HEK293 (cell line): ENCODE results near the gene RIPK1.

Experiments
- CTCF ChIA-PET: fragments of 350-600 bp; formaldehyde crosslinking; extraction: SDS; loops from one replicate; lab custom pipeline; 2021; ENCODE audit warnings: antibody characterized with exemption; lab: Yijun Ruan, JAX
- POLR2A ChIA-PET: fragments of 300-600 bp; formaldehyde crosslinking; extraction: SDS; loops from one replicate; lab custom pipeline; 2020; ENCODE audit warnings: antibody characterized with exemption, inconsistent platforms; lab: Yijun Ruan, JAX
- H3K27ac ChIP-seq: fragments of 200-500 bp; sonication (Bioruptor generic); 2 replicates; pipeline ENCODE4 v1.5.1; 2014; ENCODE audit warnings: low read depth, low read length, control low read depth, inconsistent platforms; ENCODE audit errors: extremely low read depth
- H3K36me3 ChIP-seq, 2 experiments: fragments of 200-500 bp in 1 of 2; sonication (Bioruptor generic) in 1 of 2; 1 replicate in 1 of 2; 2 replicates in 1 of 2; pipeline ENCODE4 v1.5.1; 2014 to 2017; ENCODE audit warnings: inconsistent platforms in 2 of 2, low read length in 2 of 2; ENCODE audit not compliant: control insufficient read depth in 2 of 2, insufficient read depth in 1 of 2
- H3K4me1 ChIP-seq: fragments of 200-500 bp; sonication (Bioruptor generic); 2 replicates; pipeline ENCODE4 v1.5.1; 2014; ENCODE audit warnings: mild to moderate bottlenecking, low read length, inconsistent platforms; ENCODE audit not compliant: control insufficient read depth, insufficient read depth
- H3K4me3 ChIP-seq: 2 replicates; pipeline ENCODE4 v1.5.1; 2011; ENCODE audit warnings: low read depth, mild to moderate bottlenecking, control low read depth, low read length, moderate library complexity
- H3K9me3 ChIP-seq: fragments of 200-500 bp; sonication (Bioruptor generic); 2 replicates; pipeline ENCODE4 v1.5.1; 2014; ENCODE audit warnings: low read depth, low read length, inconsistent platforms; ENCODE audit not compliant: control insufficient read depth, insufficient read depth
- ATF2 ChIP-seq: fragments of 450-650 bp; formaldehyde crosslinking; IDR thresholded peaks from 2 replicates; pipeline ENCODE4 v1.5.1; 2016; ENCODE audit warnings: missing biosample characterization, missing genetic modification characterization, low read depth
- GFI1B ChIP-seq: fragments of 450-650 bp; formaldehyde crosslinking; IDR thresholded peaks from 2 replicates; pipeline ENCODE4 v1.5.1; 2016; ENCODE audit warnings: missing biosample characterization, missing genetic modification characterization
- GLI4 ChIP-seq: fragments of 450-650 bp; formaldehyde crosslinking; IDR thresholded peaks from 2 replicates; pipeline ENCODE4 v1.5.1; 2016; ENCODE audit warnings: missing biosample characterization, missing genetic modification characterization
- HIC1 ChIP-seq: fragments of 450-650 bp; formaldehyde crosslinking; IDR thresholded peaks from 2 replicates; pipeline ENCODE4 v1.5.1; 2016; ENCODE audit warnings: missing biosample characterization, missing genetic modification characterization
- HOXD13 ChIP-seq: sonication (generic); formaldehyde crosslinking; IDR thresholded peaks from 2 replicates; pipeline ENCODE4 v1.8.0; 2022; ENCODE audit warnings: missing genetic modification reagents, borderline replicate concordance
- KLF7 ChIP-seq: fragments of 450-650 bp; formaldehyde crosslinking; IDR thresholded peaks from 2 replicates; pipeline ENCODE4 v1.5.1; 2016; ENCODE audit warnings: missing biosample characterization, missing genetic modification characterization, borderline replicate concordance
- MEIS1 ChIP-seq: sonication (generic); formaldehyde crosslinking; IDR thresholded peaks from 2 replicates; pipeline ENCODE4 v1.8.1; 2022; ENCODE audit warnings: missing genetic modification reagents, mild to moderate bottlenecking, borderline replicate concordance
- PRDM10 ChIP-seq: fragments of 450-650 bp; formaldehyde crosslinking; IDR thresholded peaks from 2 replicates; pipeline ENCODE4 v1.5.1; 2016; ENCODE audit warnings: missing biosample characterization, missing genetic modification characterization
- SCRT1 ChIP-seq: fragments of 450-650 bp; formaldehyde crosslinking; IDR thresholded peaks from 2 replicates; pipeline ENCODE4 v1.5.1; 2016; ENCODE audit warnings: missing biosample characterization, missing genetic modification characterization, borderline replicate concordance
- TSHZ1 ChIP-seq: fragments of 450-650 bp; formaldehyde crosslinking; IDR thresholded peaks from 2 replicates; pipeline ENCODE4 v1.5.1; 2016; ENCODE audit warnings: missing biosample characterization, missing genetic modification characterization, borderline replicate concordance
- YY2 ChIP-seq: fragments of 450-650 bp; formaldehyde crosslinking; IDR thresholded peaks from 2 replicates; pipeline ENCODE4 v1.5.1; 2016; ENCODE audit warnings: missing biosample characterization, missing genetic modification characterization
- ZBTB10 ChIP-seq: fragments of 450-650 bp; formaldehyde crosslinking; IDR thresholded peaks from 2 replicates; pipeline ENCODE4 v1.5.1; 2016; ENCODE audit warnings: missing biosample characterization, missing genetic modification characterization
- ZNF121 ChIP-seq: fragments of 450-650 bp; formaldehyde crosslinking; IDR thresholded peaks from 2 replicates; pipeline ENCODE4 v1.5.1; 2016; ENCODE audit warnings: missing biosample characterization, missing genetic modification characterization
- ZNF146 ChIP-seq: fragments of 450-650 bp; formaldehyde crosslinking; IDR thresholded peaks from 2 replicates; pipeline ENCODE4 v1.5.1; 2016; ENCODE audit warnings: missing biosample characterization, missing genetic modification characterization
- ZNF302 ChIP-seq: fragments of 450-650 bp; formaldehyde crosslinking; IDR thresholded peaks from 2 replicates; pipeline ENCODE4 v1.5.1; 2016; ENCODE audit warnings: missing biosample characterization, missing genetic modification characterization, low read depth
- ZNF366 ChIP-seq: fragments of 450-650 bp; formaldehyde crosslinking; conservative IDR thresholded peaks from 2 replicates; pipeline ENCODE4 v1.5.1; 2016; ENCODE audit warnings: missing biosample characterization, missing genetic modification characterization
- ZNF501 ChIP-seq: fragments of 450-650 bp; formaldehyde crosslinking; IDR thresholded peaks from 2 replicates; pipeline ENCODE4 v1.5.1; 2016; ENCODE audit warnings: missing biosample characterization, missing genetic modification characterization
- ZNF747 ChIP-seq: fragments of 450-650 bp; formaldehyde crosslinking; IDR thresholded peaks from 2 replicates; pipeline ENCODE4 v1.5.1; 2016; ENCODE audit warnings: missing biosample characterization, missing genetic modification characterization

Gene RIPK1

GRCh38 chr6:3090013-3090412 is 21.7 kb downstream of the RIPK1 start:
- Histone ChIP-seq H3K36me3 (peaks cover 16 to 60% of the 10 kb centered on the region in 2 experiments), H3K9me3 (no peaks in the 10 kb centered on the region), H3K4me3 (no peak overlapping the region), H3K27ac (no peak overlapping the region)
- TF ChIP-seq ZNF501 (tag by site-specific recombination) (no peak), MEIS1 (CRISPR knock-in tag) (no peak), TSHZ1 (tag by site-specific recombination) (no peak), PRDM10 (no peak)
- TF ChIP-seq, all 188 proteins: peak for 0
- ChIA-PET POLR2A (no interaction called here), CTCF (no interaction called here)
- no peaks in the 10 kb centered on the region for H3K4me1 ChIP-seq

GRCh38 chr6:3094815-3095214 is 26.5 kb downstream of the RIPK1 start:
- Histone ChIP-seq H3K9me3 (no peaks in the 10 kb centered on the region), H3K4me1 (no peaks in the 10 kb centered on the region), H3K4me3 (no peak overlapping the region), H3K27ac (no peak overlapping the region), H3K36me3 (peaks cover 11 to 39% of the 10 kb centered on the region in 2 experiments; a peak in 2 of 3 replicates)
- TF ChIP-seq HOXD13 (no peak), GFI1B (tag by site-specific recombination) (no peak), ZNF121 (peak; percentile 42; the same call in 1 of the 2 replicates), ZNF366 (tag by site-specific recombination) (no peak)
- CTCF ChIA-PET: interaction anchor here (0.6 kb wide), 1 partner anchor 30 kb away, joined by 4 read pairs; no protein-coding TSS in a partner anchor
- POLR2A ChIA-PET: no interaction called here

- Histone ChIP-seq H3K27ac (no peak overlapping the region), H3K4me3 (no peak overlapping the region), H3K36me3 (peaks cover 9 to 63% of the 10 kb centered on the region in 2 experiments; a peak in 2 of 3 replicates), H3K9me3 (no peaks in the 10 kb centered on the region), H3K4me1 (no peaks in the 10 kb centered on the region)
- POLR2A ChIA-PET: no interaction called here
- CTCF ChIA-PET: interaction anchor here (0.6 to 1.7 kb wide), 3 partner anchors 23 to 457 kb away, joined by 3 read pairs; no protein-coding TSS in a partner anchor
- no peak for TF ChIP-seq KLF7 (tag by site-specific recombination)
- no peak for TF ChIP-seq HIC1 (tag by site-specific recombination)
- no peak for TF ChIP-seq SCRT1 (tag by site-specific recombination)
- no peak for TF ChIP-seq YY2 (tag by site-specific recombination)
- TF ChIP-seq ZNF146 (tag by site-specific recombination): no peak
- no peak for TF ChIP-seq ZNF302 (tag by site-specific recombination)
- TF ChIP-seq ATF2 (tag by site-specific recombination): no peak
- no peak for TF ChIP-seq GLI4
- TF ChIP-seq ZNF747: no peak
- no peak for TF ChIP-seq ZBTB10 (tag by site-specific recombination)
These were observed 34.6 kb downstream of the RIPK1 start for GRCh38 chr6:3102875-3103274.
